Measurements from ENCODE around the gene SNX8. TPM values are rescaled to one million over a fixed set of nuclear protein-coding genes. Genes with fewer than 3 reads are reported as not detected.

Gene SNX8
- total and polyA plus RNA-seq, 9 of the 15 experiments (the other 6 are each of a cell fraction or from before 2014, with no cell fraction given), result 2.7 to 51.6 (median 16.9) TPM

GRCh38 chr7:2355705-2356008 lies 41.4 kb upstream of the SNX8 start (continued):
- 0 out of 2 replicates have a peak, but pooled peaks have one; percentile 2 for TF ChIP-seq ZBTB40 (IDR thresholded peaks at IDR 0.05)
- no peak for TF ChIP-seq ZBTB40 (CRISPR knock-in tag; IDR thresholded peaks at IDR 0.05)
- TF ChIP-seq FOS (IDR thresholded peaks at IDR 0.05; ENCODE audit: extremely low read depth, insufficient read length), result no peak
- TF ChIP-seq ZC3H4 (CRISPR knock-in tag; IDR thresholded peaks at IDR 0.05; ENCODE audit: borderline replicate concordance), result no peak
- TF ChIP-seq HMGN3 (IDR thresholded peaks at IDR 0.05; ENCODE audit: borderline replicate concordance, extremely low read depth, insufficient read length, low read depth, low read length), result no peak
- 0 out of 2 replicates have a peak, but pooled peaks have one; percentile 18 for TF ChIP-seq NR2C1 (IDR thresholded peaks at IDR 0.05)
- TF ChIP-seq NR2C1 (tag; IDR thresholded peaks at IDR 0.05), result no peak
- 0 out of 2 replicates have a peak, but pooled peaks have one; percentile 8 for TF ChIP-seq ZNF766 (CRISPR knock-in tag; conservative IDR thresholded peaks at IDR 0.05)

Measured in K562 (cell line).